Measurements from ENCODE around the gene RTN4RL1.

DNA sequence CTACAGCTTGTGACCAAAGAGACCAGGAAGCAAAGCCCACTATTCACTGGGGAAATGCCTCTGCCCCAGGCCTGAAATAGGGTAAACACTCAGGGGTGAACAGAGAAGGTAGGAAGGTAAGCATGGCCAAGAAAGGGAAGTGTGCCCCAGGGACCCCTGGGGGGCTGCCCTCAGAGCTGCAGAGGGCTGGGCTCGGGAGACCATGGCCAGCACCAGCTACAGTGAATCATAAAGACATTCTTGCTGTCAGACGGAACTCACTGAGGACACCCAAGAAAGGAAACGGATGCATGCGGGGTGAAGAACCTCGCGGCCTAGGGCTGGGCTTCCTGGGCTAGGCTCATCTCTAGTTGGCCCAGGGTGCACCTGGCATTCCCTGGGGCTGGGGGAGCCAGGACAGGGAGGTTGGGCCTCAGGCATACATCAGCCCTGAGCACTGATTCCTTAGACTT lies 39.4 kb upstream of the RTN4RL1 start:
- TF ChIP-seq CTCF (IDR thresholded peaks at IDR 0.05) (no peak), POLR2A (IDR thresholded peaks at IDR 0.05) (no peak), EP300 (IDR thresholded peaks at IDR 0.05) (no peak)

Data from tibial nerve (tissue), 4 donors.